NCI-H748 treated with DMSO at 0.1 percent for 48 hours (cell line): Measurements from ENCODE around the gene HHATL.
"Not testable (repeated sequence)": the region's sequence is repeated elsewhere in the genome, so short reads cannot be mapped to it uniquely, and the experiment has no call there.

Experiments used
- DNase-seq: peaks from one replicate; lab custom pipeline; 2025; lab: John Stamatoyannopoulos, UW

The HHATL gene

GRCh38 chr3:42734263-42734860 is 31.8 kb upstream of the HHATL start:
- no peak for DNase-seq

DNA sequence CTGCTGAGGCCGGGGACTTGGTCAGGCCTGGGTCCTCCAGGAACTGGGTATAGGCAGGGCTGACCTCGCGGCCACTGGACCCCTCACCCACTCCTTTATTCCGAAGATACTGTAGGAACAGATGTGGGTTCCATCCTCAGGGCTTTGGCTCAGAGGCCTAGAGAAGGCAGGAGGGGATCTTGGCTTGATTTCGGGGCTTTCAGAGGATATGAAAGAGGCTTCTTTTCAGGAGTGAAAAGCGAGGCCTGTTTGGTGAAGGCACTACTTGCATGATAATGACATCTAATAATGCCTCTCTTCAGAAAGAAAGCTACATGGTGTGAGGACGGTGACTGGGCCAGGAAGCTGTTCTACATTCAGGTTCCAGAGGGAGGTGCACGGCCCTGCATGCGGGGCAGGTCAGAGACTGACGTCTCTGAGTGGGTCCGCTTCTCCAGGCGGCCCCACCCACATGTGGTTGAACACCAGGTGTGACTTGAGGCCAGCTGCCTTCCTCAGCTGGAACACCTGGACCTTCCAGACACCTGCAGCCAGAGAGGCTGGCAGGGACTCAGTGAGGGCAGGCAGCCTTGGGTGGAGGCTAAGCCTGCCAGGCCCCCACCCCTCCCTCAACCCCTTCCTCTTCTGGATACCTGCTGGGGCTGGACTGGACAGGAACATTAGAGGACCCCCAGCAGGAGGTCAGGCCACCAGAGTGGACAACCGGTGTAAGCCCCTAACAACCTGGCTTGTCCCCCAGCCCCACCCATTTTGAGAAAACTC is 31.1 kb upstream of the HHATL start:
- DNase-seq, result no peak

GRCh38 chr3:42732829-42733459 is 30.3 kb upstream of the HHATL start:
- DNase-seq, result no peak

DNA sequence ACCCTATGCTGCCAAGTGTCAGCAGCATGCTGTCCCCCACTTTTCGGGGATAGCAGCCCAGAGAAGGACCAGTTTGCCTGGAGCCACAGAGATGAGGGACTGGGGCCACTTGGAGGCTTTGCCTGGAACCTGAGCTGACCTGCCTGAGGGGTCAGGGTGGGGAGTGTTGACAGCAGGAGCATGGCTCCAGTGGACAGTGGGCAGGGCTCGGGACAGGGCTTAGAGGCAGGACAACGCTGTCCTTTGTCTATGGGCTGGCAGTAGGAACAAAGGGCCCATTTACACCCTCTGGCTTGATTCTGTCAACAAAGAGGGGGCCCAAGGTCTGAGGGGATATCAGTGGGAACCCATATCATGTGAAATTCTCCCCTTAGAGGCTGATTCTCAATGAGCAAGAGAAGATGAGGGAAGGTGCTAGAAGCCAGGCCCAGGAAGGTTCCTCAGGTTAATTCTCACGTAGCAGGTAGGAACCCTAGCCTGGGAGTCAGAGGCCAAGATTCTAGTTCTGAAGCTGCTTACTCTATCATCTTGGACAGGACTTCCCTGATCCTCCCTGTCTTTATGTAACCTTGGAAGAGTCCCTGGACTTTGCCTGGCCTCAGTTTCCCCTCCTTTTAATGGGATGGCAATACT is 29.7 kb upstream of the HHATL start:
- no peak for DNase-seq

DNA sequence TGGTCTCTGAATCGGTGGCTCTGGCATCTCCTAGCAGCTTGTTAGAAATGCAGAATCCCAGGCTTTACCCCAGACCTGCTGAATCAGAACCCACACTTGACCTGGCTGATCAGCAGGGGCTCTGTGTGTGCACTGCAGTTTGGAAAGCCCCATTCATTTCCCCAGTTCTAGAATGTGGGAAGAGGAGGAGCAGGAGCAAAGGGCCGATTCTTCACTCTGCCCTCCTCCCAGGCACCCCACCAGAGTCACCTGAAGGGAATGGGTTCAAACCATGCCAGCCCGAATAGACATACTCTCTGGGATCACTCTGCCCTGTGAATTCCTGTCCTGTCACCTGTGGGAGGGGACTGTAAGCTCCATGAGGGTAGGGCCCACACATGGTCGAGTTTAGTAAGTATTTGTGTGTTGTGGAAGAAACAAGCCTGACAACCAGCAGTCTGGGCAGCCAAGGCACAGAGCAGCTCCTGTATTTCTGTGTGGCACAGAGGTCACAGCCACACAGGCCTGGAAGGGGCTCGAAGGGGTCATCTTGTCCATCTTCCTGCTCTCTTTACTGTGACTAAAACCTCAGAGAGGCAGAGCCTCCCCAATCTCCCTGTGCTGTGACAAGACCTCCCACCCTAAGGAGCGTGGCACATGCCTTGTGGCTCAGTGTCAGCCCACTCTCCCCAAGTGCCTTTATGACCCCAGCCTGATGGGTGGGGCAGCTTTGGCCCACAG is 29.0 kb upstream of the HHATL start:
- DNase-seq, result no peak

DNA sequence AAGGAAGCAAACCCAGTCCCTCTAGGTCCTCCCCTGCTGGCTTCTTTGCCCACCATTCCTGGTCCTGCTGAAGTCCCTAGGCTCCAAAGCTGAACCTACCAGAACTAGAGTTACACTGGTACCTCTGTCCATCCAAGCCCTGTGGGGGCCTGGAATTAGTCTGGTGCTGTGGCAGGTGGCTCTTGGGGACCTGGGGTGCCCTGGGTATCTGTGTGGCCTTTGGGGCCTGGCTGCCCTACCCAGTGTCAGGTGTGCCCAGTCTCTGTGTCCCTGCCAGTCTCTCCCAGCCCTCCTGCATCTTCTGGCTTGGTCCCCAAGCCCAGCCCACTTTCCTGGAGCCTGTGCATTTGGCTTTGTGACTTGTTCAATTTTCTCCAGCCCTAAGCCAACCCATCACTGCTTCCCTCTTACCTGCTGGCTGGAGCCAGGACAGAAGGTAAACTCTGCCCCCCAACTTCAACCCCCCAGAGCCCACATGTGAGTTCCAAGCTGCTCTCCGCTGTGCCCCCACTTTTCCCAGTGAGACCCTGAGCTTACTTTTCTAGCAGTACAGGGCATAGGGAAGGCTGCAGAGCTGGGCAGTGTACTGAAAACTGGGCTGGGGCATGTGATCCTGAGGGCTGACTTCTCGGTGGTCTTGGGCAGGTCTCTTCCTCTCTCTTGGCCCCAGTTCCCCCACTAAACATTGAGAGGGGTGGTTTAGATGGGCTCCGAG is 28.3 kb upstream of the HHATL start:
- no peak for DNase-seq

GRCh38 chr3:42730294-42730693 is 27.7 kb upstream of the HHATL start:
- DNase-seq, result no peak

DNA sequence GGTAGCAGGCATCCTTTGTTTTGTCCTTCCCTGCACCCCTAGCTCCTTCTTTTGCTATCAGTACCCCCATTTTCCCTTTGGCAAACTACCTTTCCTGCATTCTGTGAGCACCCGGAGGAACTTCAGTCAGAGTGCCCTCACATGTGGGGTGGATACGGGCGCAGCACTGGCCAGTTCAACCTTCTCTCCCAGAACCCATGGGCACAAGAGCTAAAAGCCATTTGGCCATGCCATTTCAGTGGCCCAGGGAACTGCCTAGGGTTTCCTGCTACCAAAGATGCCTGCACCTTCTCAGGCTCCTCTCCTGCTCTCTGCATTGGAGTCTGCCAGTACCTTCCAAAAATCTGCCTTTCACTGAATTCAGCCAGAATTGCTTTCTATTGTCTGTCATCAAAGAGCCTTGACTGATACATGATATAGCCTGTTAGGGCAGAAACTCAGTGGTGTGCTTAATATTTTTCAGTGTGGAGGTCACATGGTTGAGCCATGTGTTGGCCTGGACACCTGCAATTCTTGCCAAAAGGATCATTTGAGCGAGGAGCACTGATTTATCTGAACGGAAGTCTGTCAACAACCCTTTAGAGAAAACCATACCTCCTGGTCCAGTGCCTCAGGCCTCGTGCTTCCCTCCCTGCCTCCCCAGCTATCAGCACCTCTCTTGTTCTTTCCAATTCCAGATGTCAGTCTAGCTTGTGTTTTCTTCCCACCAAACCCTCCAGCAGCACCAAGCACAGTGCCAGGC is 27.0 kb upstream of the HHATL start:
- no peak for DNase-seq

GRCh38 chr3:42728668-42729364 is 26.2 kb upstream of the HHATL start:
- DNase-seq, result no peak

- DNase-seq, result no peak
Observed at GRCh38 chr3:42728056-42728455, 25.5 kb upstream of the HHATL start.

GRCh38 chr3:42725454-42725853 is 22.9 kb upstream of the HHATL start:
- DNase-seq, result no peak

- DNase-seq, result no peak
Observed at GRCh38 chr3:42723219-42723618, 20.6 kb upstream of the HHATL start.

DNA sequence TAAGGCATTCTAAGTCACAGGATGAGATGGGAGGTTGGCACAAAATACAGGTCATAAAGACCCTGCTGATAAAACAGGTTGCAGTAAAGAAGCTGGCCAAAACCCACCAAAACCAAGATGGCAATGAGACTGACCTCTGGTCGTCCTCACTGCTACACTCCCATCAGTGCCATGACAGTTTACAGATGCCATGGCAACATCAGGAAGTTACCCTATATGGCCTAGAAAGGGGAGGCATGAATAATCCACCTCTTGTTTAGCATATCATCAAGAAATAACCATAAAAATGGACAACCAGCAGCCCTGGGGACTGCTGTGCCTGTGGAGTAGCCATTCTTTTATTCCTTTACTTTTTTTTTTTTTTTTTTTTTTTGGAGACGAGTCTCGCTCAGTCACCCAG is 19.8 kb upstream of the HHATL start:
- DNase-seq, result not testable (repeated sequence)

DNA sequence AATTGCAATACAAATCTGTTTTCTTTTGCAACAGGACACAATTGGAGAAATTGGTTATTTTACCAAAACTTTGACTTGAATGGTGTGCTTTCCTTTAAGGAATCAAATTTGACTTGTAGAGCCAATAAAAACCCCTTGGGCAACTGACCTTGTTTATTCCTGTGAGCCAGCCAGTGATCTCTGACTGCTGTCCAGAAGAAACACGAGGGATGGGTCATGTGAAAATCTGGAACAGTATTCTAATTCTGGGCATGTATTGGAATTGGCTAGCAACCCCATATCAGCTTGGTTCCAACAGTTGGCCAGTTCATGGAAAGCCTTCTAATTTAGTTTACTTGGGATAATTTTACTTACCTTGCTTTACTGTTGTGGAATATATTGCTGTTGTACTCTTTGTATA is 19.1 kb upstream of the HHATL start:
- no peak for DNase-seq

GRCh38 chr3:42720126-42720525 is 17.5 kb upstream of the HHATL start:
- DNase-seq, result no peak

DNA sequence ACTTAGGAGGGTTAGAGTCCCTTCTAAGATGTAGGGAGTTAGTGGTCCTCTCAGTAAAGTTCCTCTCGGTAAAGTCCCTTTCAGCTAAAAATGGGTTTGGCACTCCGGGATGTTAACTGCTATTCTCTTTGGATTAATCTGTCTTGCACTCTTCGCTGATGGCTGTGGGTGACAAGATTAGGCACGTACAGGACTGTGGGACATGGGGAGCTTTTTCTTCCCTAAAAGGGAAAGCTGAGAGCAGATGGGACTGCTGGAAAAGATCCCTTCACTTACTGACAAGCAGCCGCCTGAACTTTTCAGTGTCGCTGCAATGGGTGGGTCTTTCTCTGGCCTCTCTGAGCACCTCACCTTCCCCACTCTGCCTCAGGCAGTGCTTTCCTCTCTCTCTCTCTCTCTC is 16.4 kb upstream of the HHATL start:
- DNase-seq, result no peak

DNA sequence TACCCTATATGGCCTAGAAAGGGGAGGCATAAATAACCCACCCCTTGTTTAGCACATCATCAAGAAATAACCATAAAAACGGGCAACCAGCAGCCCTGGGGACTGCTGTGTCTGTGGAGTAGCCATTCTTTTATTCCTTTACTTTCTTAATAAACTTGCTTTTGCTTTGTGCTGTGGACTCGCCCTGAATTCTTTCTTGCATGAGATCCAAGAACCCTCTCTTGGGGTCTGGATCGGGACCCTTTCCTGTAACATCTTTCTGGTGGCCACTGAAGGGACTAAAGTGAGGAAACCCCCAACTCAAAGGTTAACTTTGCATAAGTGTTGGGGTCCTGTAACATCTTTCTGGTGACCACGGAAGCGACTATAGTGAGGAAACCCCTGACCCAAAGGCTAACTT is 15.7 kb upstream of the HHATL start:
- no peak for DNase-seq

DNA sequence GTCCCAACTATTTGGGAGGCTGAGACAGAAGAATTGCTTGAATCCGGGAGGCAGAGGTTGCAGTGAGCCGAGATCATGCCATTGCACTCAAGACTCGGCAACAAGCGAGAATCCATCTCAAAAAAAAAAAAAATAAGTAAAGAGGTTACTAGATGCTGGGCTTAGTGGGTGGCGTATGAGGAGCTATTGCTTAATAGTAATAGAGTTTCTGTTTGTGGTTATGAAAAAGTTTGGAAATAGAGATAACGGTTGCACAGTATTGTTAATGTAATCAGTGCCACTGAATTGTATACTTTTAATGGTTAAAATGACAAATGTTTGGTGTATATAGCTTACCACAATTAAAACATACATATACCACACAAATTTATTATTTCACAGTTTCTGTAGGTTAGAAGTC is 14.7 kb upstream of the HHATL start:
- no peak for DNase-seq

DNA sequence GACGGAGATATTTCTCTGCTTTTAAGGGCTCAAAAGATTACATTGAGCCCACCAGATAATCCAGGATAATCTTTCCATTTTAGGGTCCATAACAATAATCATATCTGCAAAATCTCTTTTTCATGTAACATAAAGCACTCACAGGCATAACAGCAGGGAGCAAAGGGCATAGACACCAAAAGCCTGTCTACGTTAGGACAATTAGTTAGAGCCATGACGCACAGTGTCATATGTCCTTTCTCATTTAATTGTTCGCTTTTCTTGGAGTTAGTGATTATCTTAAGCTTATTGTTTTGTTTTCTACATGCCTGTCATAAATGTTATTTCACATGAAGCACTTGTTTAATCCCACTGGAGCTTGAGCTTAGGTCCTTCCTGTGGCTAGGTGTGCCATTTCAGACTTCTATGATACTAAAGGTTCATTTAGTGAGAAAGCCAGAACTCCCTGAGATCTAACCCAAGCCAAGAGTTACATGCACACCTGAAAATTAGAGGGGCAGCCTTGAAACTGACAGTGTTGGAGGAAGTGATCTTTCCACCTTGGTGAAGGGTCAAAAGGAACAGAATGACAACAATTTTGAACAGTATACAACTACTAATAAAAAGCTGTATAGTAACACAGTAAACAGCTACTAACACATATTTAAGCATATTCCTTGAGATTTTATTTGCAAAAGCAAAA is 11.7 kb upstream of the HHATL start:
- no peak for DNase-seq

DNA sequence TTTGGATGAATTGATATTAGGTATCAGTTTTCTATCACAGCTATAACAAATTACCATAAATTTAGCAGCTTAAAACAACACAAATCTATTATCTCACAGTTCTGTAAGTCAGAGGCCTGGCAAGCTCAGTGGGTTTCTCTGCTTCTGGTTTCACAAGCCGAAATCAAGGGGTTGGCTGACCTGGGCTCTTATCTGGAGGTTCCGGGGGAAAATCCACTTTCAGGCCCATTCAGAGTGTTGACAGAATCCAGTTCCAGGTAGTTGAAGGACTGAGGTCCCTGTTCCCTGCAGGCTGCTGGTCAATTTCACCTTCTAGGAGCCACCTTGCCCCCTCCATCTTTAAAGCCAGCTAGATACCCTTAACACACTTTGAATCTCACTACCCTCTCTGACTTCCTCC is 11.1 kb upstream of the HHATL start:
- no peak for DNase-seq
